ENCODE data around the gene TAAR6. TPM values are rescaled to one million over a fixed set of nuclear protein-coding genes. Genes with fewer than 3 reads are reported as not detected.

TAAR6 gene
- total RNA-seq, 1 experiment from 2014 or later: not detected

DNA sequence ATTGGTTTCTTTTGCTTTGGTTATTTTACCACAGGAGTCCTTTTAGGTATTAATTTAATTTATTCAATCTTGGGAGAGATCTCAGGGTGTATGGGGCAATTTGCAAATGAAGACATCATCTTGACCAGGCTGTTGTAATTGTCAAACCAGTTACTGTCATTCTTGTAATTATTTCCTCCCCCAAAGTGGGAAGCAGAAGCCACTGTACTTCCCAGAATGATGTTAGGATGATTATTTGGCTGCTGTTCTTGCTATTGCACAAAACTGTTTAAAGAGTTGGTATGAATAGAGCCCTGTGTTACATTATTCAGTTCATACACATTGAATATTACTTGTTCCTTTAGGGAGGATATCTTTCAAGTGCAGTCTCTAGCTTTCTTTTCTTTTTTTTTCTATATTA is 1.7 kb downstream of the TAAR6 start:
- Histone ChIP-seq H3K9me3 (ENCODE audit: control insufficient read depth, low read depth, low read length) (no peaks in the 10 kb centered on the region), H3K4me1 (ENCODE audit: insufficient read depth, low read length) (peaks cover 7% of the 10 kb centered on the region; the same call in 1 of the 2 replicates), H2AK5ac (ENCODE audit: insufficient read length, low read length) (no peak overlapping the region), H3K23ac (ENCODE audit: insufficient read length, low read depth, low read length) (no peak overlapping the region), H2AFZ (ENCODE audit: low read length) (no peak overlapping the region), H3K56ac (ENCODE audit: insufficient read length, low read depth, low read length) (no peak overlapping the region), H2BK20ac (ENCODE audit: low read depth, low read length, poor library complexity, severe bottlenecking) (no peak overlapping the region), H3K4ac (ENCODE audit: low read depth, low read length) (no peak overlapping the region), H2BK15ac (ENCODE audit: low read depth, low read length) (no peak overlapping the region), H3K27me3 (ENCODE audit: insufficient read depth, low read length) (no peaks in the 10 kb centered on the region), H4K8ac (replicated peaks; ENCODE audit: insufficient read length, low read depth, low read length) (no peak overlapping the region), H3K18ac (ENCODE audit: insufficient read length, low read depth, low read length) (no peak overlapping the region), H2BK5ac (ENCODE audit: insufficient read length, low read length) (no peak overlapping the region), H3K27ac (ENCODE audit: insufficient read length, low read depth, low read length) (no peak overlapping the region), H4K20me1 (ENCODE audit: control insufficient read depth, insufficient read depth, insufficient read length) (no peaks in the 10 kb centered on the region), H3K4me2 (ENCODE audit: insufficient read depth, insufficient read length, low read length) (no peak overlapping the region), H3K79me2 (ENCODE audit: insufficient read depth, low read length) (no peaks in the 10 kb centered on the region), H3K14ac (ENCODE audit: insufficient read depth, low read length) (no peak overlapping the region), H3K79me1 (ENCODE audit: insufficient read depth, low read depth, low read length, poor library complexity, severe bottlenecking) (no peaks in the 10 kb centered on the region), H4K5ac (ENCODE audit: insufficient read length, low read depth, low read length) (no peak overlapping the region), H3K23me2 (ENCODE audit: insufficient read length, low read depth, low read length, poor library complexity, severe bottlenecking) (no peaks in the 10 kb centered on the region), H4K91ac (ENCODE audit: insufficient read length, low read depth, low read length) (no peak overlapping the region), H2BK120ac (ENCODE audit: low read depth, low read length, poor library complexity, severe bottlenecking) (no peak overlapping the region), H3K9ac (ENCODE audit: extremely low read depth, insufficient read length, low read length) (no peak overlapping the region), H2BK12ac (ENCODE audit: insufficient read length, low read depth, low read length) (no peak overlapping the region), H3T11ph (ENCODE audit: low read length) (no peak overlapping the region)
- no peak for TF ChIP-seq CTCF (conservative IDR thresholded peaks at IDR 0.05)
- Mint-ChIP-seq H3K4me3 (no peak overlapping the region), H3K4me1 (peaks cover 32% of the 10 kb centered on the region in 2 experiments), H3K36me3 (ENCODE audit: insufficient read depth in 1 of 3, low read depth in 3 of 3) (no peaks in the 10 kb centered on the region), H3K9me3 (no peaks in the 10 kb centered on the region; a peak in 2 of 5 replicates), H3K27ac (0 out of 7 replicates have a peak overlapping the region, but pooled peaks of 1 of the 3 experiments have one; percentile 37), H3K27me3 (ENCODE audit: low read depth) (no peaks in the 10 kb centered on the region)
- no peak for DNase-seq

All from H9 (cell line).